ENCODE results near the gene FOXL1.

DNA sequence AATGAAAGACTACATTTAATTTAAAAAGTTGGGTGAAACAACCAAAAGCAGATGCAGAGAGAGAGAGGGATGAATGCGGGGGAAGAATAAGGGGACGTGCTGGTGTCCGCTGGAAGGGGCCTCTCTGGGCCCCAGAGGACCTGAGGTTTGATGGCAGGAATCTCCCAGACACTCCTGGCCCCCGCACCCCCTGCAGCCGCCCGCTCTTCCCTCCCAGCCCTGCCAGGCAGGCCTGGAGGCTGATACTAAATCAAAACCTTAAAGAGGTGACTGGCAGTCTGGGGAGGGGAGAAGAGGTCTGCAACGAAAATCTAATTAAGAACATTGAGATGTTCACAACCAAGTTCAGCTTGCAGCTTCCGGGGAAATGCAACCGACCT lies 2.4 kb downstream of the FOXL1 start:
- no peak for TF ChIP-seq POLR2A (IDR thresholded peaks at IDR 0.05)
- TF ChIP-seq, protein P1, sequence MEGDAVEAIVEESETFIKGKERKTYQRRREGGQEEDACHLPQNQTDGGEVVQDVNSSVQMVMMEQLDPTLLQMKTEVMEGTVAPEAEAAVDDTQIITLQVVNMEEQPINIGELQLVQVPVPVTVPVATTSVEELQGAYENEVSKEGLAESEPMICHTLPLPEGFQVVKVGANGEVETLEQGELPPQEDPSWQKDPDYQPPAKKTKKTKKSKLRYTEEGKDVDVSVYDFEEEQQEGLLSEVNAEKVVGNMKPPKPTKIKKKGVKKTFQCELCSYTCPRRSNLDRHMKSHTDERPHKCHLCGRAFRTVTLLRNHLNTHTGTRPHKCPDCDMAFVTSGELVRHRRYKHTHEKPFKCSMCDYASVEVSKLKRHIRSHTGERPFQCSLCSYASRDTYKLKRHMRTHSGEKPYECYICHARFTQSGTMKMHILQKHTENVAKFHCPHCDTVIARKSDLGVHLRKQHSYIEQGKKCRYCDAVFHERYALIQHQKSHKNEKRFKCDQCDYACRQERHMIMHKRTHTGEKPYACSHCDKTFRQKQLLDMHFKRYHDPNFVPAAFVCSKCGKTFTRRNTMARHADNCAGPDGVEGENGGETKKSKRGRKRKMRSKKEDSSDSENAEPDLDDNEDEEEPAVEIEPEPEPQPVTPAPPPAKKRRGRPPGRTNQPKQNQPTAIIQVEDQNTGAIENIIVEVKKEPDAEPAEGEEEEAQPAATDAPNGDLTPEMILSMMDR (IDR thresholded peaks at IDR 0.05) = no peak
